GM18508 (cell line): ENCODE data around the gene ECT2L.

Experiments used
- ATAC-seq: cut with Tn5 transposase; IDR thresholded peaks from one replicate; pipeline ENCODE4 v1.9.1; 2021; ENCODE audit warnings: moderate number of reproducible peaks; ENCODE audit not compliant: insufficient read depth, unreplicated experiment

Gene ECT2L

GRCh38 chr6:138795809-138796603 lies at the start of gene ECT2L:
Gene ECT2L, plus strand, starts transcription at chr6:138796087. Its CDS starts 17,188 bp downstream, at chr6:138813275.
- ATAC-seq, result no peak

- no peak for ATAC-seq
Observed at GRCh38 chr6:138752017-138752416, 43.9 kb upstream of the ECT2L start.

- no peak for ATAC-seq
Observed at GRCh38 chr6:138757136-138757535, 38.8 kb upstream of the ECT2L start.

GRCh38 chr6:138765896-138766655 lies 29.8 kb upstream of the ECT2L start:
- ATAC-seq, result no peak

- ATAC-seq, result no peak
Observed at GRCh38 chr6:138769102-138769676, 26.7 kb upstream of the ECT2L start.

GRCh38 chr6:138772596-138773176 lies 23.2 kb upstream of the ECT2L start:
- no peak for ATAC-seq

GRCh38 chr6:138773177-138774091 lies 22.5 kb upstream of the ECT2L start, which contains the start of gene CCDC28A:
Gene CCDC28A, plus strand, starts transcription at chr6:138773769. Its CDS starts 2,352 bp downstream, at chr6:138776121.
- ATAC-seq, result peak; percentile 71

GRCh38 chr6:138774370-138774769 lies 21.5 kb upstream of the ECT2L start:
- no peak for ATAC-seq

GRCh38 chr6:138776659-138777058 lies 19.2 kb upstream of the ECT2L start:
- ATAC-seq, result no peak

- ATAC-seq, result no peak
Observed at GRCh38 chr6:138778331-138778730, 17.6 kb upstream of the ECT2L start.

GRCh38 chr6:138782243-138782642 lies 13.6 kb upstream of the ECT2L start:
- no peak for ATAC-seq

- ATAC-seq, result no peak
Observed at GRCh38 chr6:138785079-138785478, 10.8 kb upstream of the ECT2L start.

GRCh38 chr6:138785980-138786379 lies 9.9 kb upstream of the ECT2L start:
- no peak for ATAC-seq

GRCh38 chr6:138787138-138787537 lies 8.7 kb upstream of the ECT2L start:
- ATAC-seq, result no peak

- ATAC-seq, result no peak
Observed at GRCh38 chr6:138796771-138797170, 884 bp downstream of the ECT2L start.

- ATAC-seq, result no peak
Observed at GRCh38 chr6:138797806-138798446, 2.0 kb downstream of the ECT2L start.

- ATAC-seq, result no peak
Observed at GRCh38 chr6:138800377-138801150, 4.7 kb downstream of the ECT2L start.

- ATAC-seq, result no peak
Observed at GRCh38 chr6:138803331-138803730, 7.4 kb downstream of the ECT2L start.
